Fibroblast of skin of scalp (primary cell): ENCODE results near the gene DNAAF5. TPM values are rescaled to one million over a fixed set of nuclear protein-coding genes. Genes with fewer than 3 reads are reported as not detected.

Experiments
- DNase-seq: peaks from one replicate; pipeline ENCODE4 v3.0.0-alpha.2; 2013
- polyA plus RNA-seq, 2 experiments: library from polyadenylated mRNA; unstranded; fragments of 120-200 nt; gene quantifications; one replicate each; pipeline ENCODE4 v1.2.1, GENCODE V29; 2013; ENCODE audit not compliant: insufficient read length in 2 of 2

Gene DNAAF5
- polyA plus RNA-seq (2013, experiment 1 of 2; ENCODE audit: insufficient read length): 20.8 TPM
- 19.1 TPM for polyA plus RNA-seq (2013, experiment 2 of 2; ENCODE audit: insufficient read length)

DNA sequence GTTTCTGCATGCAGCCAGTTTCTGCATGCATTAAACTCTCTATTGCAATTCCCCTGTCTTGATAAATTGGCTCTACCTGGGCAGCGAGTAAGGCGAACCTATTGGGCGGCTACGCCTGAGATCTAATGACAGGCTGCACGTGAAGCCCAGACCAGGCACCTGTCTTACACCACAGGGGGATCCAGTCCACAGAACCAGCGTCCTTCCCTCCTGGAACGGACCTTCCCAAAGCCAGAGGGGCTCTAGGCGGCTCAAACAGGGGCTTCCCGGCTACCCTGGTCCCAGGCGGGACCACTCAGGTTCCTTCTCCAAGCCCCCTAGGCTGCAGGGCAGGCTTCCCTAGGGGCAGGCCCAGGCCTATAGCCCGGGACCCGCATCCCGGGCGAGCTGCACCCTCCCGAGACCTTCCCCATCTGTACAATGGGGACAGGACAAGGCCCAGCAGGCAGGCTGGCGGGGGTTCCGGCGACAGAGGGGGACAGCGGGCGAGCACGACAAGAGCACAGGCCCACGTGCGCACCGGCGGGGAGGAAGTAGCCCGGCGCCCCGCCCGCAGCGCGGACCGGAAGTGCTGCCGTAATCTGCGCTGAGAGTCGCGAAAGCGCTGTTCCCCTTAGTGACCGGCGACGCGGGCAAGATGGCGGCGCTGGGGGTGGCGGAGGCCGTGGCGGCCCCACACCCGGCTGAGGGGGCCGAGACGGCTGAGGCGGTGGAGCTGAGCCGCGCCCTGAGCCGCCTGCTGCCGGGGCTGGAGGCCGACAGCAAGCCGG, at the start of gene DNAAF5:
Gene DNAAF5 (plus strand): TSS at position 616 of the 770 bp plus-strand sequence. CDS start 22 bp downstream, at position 638.
- peak; percentile 87 for DNase-seq

DNA sequence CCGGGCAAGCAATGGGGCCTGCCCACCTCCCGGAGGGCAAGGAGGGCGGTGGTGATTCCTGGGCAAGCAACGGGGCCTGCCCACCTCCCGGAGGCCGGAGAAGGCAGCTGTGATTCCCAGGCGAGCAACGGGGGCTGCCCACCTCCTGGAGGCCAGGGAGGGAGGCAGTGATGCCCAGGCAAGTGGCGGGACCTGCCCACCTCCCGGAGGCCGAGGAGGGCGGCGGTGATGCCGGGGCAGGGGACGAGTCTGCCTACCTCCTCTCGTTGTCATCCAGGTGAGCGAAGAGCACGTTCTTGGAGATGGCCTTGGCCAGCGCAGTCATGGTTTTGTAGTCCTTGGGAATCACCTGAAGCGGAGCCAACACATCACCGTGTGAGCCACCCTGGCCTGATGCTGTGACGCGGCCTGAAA, 49.5 kb upstream of the DNAAF5 start:
- no peak for DNase-seq

DNA sequence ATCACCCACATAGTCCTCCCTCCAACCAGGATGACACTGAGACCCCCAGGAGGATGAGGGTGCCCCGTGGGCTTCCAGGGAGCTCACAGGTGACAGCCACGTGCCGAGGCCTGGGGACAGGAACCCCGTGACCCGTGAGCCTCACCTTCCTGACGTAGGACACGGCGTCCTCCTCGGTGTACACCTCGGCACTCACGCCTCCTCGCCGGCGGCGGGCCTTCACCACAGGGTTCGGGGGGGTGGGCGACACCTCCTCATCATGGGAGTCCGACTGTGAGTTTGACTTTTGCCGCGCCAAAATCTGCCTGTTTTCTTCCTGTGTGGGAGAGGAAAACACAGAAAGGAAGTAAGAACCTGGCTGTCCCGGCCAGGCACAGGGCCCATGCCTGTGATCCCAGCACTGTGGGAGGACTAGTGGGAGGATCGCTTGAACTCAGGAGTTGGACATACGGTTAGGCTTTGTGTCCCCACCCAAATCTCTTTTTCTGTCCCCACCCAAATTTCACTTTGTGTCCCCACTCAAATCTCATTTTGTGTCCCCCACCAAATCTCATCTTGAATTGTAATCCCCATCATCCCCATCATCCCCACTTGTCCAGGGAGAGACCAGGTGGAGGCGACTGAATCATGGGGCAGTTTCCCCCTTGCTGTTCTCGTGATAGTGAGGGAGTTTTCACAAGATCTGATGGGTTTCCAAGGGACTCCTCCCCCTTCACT, 45.9 kb upstream of the DNAAF5 start:
- DNase-seq: no peak

DNA sequence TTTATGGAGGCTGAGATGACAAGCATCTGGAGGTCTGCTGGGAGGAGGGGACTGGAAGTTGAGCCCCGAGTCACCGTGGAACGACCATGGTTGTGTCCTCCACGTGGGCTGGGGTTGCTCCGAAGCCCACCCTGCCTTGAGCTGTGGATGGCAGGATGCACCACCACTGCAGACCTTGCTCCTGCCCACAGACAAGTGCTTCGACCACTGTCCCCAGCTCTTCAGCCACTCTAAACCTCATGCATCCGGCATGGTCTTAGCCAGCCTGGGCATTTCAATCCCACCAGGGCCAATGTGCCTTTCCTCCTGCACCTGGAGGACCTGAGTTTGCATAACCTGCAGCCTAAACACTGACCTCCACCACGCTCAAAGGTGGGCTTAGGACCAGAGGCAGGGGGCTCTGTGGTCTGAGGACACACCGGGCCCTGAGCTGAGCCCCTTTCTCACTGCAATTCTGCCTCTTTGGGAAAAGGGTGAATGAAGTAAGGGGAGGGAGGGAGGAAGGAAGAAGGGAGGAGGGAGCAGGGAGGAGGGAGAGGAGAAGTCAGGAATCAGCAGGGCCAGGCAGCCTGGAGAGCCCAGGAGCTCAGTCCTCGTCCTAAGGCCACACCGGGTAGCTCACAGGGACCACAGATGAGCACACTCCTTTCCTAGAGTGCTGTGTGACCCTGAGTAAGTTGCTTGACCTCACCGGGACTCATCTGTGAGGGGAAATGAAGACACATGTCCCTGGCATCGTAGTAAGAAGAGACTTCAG, 44.8 kb upstream of the DNAAF5 start:
- DNase-seq: no peak

DNA sequence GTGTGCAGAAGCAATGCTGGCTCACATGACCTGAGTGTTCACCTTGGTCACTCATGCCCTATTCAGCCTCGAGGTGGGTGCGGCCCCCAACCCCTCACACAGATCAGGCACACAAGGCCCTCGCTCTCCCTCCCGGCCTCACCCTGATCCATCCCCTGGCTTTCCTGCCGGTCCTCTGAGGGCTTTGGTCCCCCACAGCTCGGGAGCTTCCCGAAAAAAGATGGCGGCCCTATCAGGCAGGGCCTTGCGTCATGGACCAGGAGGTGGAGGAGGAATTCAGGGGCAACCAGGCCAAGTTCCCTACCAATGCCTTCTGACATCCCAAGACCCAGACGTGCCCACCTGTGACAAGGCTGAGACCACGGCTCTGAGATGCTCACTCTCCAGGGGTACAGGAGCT, 43.7 kb upstream of the DNAAF5 start:
- no peak for DNase-seq

DNA sequence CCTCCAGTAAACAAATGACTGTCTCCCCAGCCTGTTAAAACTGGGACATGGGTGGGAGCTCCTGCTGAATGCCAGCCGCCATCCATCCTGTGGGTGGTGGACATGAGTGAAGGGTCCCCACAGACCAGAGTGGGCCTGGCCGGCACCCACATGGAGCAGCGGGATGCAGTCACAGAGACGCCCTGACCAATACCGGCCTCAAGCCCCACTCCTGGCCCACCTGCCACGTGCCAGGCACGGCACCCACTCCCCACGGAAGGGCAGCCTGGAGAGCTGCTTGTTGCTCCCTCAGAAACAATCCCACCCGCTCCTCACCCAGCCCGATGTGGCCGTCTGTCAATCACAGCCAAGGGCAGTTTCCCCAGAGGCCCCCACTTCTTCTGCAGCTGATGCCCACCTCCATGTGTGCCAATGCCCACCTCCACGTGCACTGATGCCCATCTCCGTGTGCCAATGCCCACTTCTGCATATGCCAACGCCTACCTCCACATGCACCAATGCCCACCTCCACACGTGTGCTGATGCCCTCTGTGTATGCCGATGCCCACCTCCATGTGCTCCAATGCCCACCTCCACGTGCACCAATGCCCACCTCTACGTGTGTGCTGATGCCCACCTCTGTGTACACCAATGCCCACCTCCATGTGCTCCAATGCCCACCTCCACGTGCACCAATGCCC, 42.8 kb upstream of the DNAAF5 start:
- no peak for DNase-seq

DNA sequence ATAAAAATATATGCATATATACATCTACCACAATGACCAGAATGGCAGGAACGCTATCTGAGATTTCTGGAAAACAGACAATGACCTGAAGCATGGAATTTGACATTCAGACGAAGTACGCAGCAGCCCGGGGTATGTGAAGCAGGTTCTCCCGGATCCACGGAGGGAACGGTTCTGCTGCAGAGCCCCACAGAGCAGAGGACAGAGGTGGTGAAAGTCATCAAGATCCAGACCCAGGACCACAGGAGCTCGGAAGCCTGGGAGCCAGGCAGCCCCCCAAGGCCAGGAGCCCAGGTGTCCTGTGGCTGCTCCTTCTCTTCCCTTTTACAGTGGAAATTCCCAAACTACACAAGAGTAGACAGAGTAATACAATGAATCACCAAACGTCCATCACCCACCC, 42.1 kb upstream of the DNAAF5 start:
- no peak for DNase-seq

DNA sequence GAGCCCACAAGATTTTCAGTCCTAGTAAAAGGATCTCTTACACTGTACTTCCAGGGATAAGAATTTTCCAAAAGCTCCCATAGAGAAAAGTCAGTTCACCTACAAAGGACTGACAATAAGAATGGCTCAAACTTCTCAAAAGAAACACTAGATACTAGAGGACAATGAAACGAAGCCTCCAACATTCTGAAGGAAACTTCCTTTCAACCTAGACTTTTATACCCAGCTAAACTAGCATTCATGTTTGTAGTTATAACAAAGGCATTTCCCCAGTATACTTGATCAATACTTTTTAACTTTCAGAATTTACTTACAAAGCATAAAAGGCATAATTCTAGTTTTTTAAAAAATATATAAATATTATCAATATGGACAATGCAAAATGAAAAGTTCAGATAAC, 41.0 kb upstream of the DNAAF5 start:
- no peak for DNase-seq

DNA sequence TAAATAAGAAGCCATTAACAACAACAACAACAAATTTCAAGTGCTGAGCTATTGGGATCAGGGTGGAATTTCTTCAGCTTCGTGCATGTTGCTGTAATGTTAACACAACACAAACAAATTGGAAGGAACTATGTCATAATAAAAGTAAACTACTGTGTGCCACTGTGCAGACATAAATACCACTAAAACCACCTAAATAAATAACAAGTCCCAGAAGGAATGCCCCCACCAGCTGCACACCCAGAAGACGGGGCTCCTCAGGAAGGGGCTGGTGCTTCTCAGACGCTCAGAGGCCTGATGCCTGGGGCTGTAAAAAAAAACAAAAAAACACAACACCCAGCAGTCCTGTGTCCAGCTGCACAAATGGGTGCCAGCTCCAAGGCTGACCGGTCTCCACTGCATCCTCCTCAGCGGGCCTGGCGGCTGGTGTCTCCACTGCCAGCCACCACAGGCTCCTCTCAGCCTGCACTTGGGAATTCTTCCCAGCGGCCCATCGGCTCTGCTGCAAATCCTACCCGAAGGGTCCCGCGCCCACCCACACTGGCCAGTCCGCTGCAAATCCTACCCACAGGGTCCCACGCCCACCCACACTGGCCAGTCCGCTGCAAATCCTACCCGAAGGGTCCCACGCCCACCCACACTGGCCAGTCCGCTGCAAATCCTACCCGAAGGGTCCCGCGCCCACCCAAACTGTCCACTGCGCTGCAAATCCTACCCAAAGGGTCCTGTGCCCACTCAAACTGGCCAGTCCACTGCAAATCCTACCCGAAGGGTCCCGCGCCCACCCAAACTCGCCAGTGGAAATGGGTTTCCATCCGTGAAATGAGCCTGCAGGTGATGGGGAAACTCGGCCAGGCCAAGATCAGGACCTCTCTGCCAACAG, 35.8 kb upstream of the DNAAF5 start:
- DNase-seq: no peak

DNA sequence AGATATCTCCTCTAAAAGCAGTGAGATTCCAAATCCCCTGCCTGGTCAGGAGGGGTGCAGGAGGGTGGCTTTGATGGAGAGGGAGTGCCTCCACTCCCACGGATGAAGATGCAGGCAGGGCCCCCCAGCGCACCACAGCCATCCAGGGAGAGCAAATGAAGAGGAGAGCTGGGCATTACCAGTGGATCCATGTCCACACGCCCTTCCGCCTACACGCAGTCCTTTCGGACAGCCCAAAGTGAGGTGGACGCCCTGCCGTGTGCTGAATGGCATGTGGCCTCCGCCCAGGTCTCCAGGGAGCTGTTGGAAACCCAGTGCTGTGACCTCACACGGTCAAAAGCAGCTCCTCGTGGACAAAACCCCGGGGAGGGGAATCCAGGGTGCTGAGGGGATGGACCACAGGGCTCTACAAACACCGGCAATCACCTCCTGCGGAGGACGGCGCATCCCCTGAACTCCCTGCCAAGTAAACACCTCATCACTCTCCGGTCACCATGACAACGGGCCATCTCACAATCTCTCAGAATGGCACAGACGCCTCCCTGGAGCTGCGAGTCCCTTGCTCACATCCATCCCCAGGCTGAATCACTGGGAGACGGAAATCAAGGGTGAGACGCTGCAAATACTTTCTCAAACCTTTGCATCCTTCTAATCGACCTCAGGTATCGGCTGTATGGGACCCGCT, 35.0 kb upstream of the DNAAF5 start:
- no peak for DNase-seq

DNA sequence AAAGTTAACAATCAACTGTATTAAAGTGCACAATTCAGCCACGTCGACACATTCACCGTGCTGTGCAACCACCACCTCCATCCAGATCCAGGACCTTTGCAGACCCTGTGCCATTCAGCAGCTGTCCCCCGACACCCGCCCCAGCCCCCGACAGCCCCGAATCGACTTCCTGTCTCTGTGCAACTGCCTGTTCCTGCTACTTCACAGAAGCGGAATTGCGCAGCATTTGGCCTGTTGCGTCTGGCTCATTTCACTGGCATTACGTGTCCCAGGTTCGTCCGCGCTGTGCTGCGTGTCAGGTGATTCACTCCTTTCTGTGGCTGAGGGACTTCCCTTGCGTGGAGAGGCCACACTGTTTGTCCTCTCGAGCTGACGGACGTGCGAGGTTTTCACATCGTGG, 33.2 kb upstream of the DNAAF5 start:
- DNase-seq: no peak

DNA sequence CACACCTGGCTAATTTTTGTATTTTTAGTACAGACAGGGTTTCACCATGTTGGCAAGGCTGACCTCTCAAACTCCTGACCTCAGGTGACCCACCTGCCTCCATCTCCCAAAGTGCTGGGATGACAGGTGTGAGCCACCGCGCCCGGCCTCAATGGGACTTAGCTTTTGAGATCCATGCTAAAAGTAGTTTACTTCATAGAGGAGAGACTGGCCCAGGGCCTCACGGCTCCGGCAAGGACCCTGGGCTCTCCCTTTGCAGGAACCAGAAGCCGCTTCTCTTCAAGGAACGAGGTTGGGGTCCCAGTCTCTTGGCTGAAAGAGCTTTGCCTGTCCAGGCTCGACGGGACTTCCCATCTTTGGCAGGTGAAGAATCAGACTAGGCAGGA, 30.1 kb upstream of the DNAAF5 start:
- no peak for DNase-seq

DNA sequence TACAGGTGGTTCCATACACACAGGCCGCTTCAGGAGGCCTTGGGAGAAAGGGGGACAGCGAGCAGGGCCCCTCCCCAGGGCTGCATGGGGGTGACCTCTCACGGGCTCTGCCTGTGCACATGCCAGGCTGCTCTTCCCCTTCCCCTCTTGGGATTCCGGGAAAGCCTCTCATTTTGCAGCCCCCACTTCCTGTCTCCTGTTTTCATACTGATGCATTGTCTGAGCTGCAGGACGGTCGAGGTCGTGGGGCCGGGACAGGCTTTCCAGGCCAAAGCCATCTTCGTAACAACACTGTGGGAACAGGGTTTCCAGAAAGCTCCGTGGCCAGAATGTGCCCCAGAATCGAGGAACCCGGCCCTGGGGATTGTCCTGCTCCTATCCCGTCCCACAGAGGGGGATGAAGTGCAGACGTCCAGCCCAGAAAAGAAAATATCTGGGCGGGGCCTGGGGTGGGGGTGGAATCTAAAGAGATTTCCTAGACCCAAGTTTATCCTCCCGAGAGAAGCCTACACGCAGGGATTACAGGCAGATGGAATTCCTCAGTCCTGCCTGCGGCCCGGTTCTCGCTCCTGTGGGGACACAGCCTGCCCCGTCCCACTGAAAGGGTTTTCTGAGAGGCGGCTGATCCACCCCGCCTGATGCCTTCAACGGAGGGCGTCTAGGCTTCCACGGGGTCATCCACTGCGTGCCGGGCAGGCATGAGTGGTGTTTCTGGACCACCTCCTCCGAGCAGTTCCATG, 29.5 kb upstream of the DNAAF5 start:
- DNase-seq: no peak

DNA sequence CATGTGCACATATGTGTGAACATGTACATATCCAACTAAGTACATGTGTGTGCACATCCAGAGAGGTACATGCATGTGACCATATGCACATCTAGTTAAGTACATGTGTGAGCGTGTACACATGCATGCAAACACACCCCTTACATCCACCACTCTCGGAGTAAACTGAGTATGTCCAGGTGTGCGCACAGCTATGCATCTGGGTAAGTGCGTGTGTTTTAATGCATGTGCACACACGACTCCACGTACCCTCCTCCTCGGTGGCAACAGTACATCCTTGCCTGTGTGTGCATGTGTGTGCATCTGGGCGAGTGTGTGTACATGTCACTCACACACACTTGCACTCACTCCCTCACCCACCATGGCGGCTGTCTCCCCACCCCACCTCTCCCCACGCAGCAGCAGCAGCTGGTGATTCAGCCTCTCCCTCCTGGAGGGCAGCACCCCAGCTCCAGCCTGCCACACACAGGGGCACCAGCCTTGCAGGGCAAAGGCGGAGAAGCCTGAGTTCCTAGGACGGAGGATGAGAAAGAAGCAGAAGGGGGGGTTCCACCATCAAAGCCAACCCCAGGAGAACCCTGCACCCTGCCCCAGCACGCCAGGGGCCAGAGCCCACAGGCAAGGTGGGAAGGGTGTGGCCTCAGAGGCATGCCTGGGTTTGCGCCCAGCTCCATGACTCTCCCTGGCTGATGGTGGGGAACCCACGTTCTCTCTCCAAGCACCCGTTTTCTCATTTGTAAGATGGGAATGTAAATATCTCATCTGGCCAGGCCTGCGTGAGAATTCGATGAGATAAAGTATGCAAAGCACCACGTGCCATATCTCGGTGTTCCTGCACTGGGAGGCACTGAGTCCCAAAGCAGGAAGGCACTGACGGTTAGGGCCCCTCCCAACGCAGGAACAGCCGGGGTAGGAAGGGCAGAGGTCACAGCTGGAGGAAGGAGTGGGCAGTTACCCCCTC, 27.7 kb upstream of the DNAAF5 start:
- no peak for DNase-seq

DNA sequence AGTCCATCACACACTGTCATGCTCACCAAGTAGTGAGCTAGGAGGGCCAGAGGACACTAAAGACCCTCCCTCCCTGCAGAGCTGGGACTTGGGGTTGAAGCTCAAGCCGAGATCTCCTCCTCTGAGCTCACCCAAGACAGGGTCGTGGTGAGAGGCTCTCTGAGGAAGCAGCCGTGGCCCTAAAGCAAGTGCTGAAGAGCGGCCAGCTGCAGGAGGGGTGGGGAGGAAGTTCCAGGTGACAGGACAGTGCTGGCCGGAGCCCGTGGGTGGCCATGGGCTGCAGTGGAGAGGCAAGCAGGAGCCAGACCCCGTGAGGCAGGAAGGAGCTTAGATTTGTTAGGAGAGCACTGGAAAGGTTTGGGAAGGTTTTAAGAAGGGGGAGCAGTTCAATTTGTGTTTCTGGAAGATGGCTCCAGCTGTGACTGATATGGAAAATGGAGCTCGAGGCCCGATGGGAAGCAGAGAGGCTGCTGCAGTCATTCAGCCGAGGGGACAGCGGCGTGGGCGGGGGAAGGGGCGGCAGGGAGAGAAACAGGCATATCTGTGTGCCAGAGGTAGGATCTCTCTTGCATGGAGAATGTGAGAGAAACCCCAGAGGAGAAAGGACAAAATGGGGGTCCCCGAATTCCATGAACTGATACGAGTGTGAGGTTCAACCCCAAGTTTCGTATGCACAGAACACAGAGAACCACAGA, 26.9 kb upstream of the DNAAF5 start:
- no peak for DNase-seq

DNA sequence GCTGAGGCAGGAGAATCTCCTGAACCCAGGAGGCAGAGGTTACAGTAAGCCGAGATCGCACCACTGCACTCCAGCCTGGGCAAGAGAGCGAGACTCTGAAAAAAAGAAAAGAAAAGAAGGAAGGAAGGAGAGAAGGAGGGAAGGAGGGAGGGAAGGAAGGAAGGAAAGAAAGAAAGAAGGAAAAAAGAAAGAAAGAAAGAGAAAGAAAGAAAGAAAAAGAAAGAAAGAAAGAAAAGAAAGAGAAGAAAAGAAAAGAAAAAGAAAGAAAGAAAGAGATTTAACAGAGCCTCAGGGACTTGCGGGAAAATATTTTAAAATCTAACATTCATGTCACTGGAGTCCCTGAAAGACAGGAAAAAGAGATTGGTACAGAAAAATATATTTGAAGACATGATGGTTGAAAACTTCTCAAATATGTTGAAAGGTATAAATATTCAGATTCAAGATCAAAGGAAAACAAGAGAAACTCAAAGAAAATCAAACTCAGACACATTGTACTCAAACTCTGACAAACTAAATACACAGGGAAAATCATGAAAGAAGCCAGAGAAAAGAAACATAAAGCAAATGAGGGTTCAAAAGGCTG, 25.3 kb upstream of the DNAAF5 start:
- no peak for DNase-seq

DNA sequence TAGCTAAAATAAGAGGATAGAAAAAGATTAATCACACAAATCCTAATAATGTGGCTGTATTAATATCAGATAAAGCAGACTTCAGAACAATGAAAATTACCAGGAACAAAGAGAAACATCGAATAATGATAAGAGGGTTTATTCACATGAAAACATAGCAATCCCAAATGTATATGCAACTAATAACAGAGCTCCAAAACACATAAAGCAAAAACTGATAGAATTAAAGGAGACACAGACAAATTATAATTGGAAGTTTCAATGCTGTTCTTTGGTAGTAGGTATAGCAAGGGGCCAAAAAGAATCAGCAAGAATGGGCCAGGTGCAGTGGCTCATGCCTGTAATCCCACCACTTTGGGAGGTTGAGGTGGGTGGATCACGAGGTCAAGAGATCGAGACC, 23.4 kb upstream of the DNAAF5 start:
- DNase-seq: no peak

DNA sequence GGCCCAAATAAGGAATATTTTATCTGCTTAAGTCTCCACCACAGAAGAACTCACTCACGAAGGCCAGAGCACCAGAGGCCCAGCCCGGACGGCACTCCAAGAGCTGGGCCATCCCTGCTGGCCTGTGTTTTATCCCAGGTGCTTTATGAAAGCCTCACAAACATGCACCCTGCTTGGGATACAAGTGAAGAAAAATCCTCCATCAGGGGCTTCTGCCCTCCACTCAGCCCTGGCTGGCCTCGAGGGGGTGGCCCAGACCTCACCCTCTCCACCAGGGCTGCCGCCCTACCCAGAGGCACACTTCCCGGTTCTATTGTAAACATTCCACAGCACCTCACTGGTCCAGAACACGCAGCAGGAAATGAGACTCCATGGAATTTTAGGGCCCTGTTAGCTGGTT, 19.8 kb upstream of the DNAAF5 start:
- DNase-seq: no peak
